Urinary bladder (tissue), 4 donors: ENCODE measurements around the gene CCDC146. TPM values are rescaled to one million over a fixed set of nuclear protein-coding genes. Genes with fewer than 3 reads are reported as not detected.

ENCODE experiments used
- DNase-seq: peaks from one replicate; pipeline ENCODE4 v3.0.0-alpha.2; 2015; ENCODE audit errors: extremely low spot score
- H3K27ac ChIP-seq: one replicate; pipeline ENCODE4 v1.5.1; 2013; ENCODE audit warnings: low read depth, mild to moderate bottlenecking, moderate library complexity
- H3K36me3 ChIP-seq: one replicate; pipeline ENCODE4 v1.6.1; 2013; ENCODE audit warnings: mild to moderate bottlenecking, moderate library complexity; ENCODE audit not compliant: insufficient read depth
- H3K4me1 ChIP-seq: one replicate; pipeline ENCODE4 v1.6.1; 2013; ENCODE audit warnings: mild to moderate bottlenecking, moderate library complexity; ENCODE audit not compliant: insufficient read depth
- H3K4me3 ChIP-seq: one replicate; pipeline ENCODE4 v1.5.1; 2013; ENCODE audit warnings: low read depth, low read length
- WGBS: extraction: QIAGEN DNeasy Blood & Tissue Kit; methylation state at CpG from one replicate; pipeline ENCODE4 v1.1.7; 2013; 5-methylcytosine and 5-hydroxymethylcytosine counted together
- polyA plus RNA-seq: library from polyadenylated mRNA; stranded (reverse); fragments of 200-250 nt; gene quantifications from one replicate; pipeline ENCODE4 v1.2.3, GENCODE V29; 2013
- total RNA-seq: library from RNA; depleted of rRNA; stranded (reverse); fragments of >200 nt; gene quantifications from one replicate; pipeline ENCODE4 v1.2.3, GENCODE V29; 2014
- donor health status: healthy with polysubstance abuse.
- donor health status: healthy.

The CCDC146 gene
- total and polyA plus RNA-seq, 2 donors, result 6.6 to 25.7 TPM

DNA sequence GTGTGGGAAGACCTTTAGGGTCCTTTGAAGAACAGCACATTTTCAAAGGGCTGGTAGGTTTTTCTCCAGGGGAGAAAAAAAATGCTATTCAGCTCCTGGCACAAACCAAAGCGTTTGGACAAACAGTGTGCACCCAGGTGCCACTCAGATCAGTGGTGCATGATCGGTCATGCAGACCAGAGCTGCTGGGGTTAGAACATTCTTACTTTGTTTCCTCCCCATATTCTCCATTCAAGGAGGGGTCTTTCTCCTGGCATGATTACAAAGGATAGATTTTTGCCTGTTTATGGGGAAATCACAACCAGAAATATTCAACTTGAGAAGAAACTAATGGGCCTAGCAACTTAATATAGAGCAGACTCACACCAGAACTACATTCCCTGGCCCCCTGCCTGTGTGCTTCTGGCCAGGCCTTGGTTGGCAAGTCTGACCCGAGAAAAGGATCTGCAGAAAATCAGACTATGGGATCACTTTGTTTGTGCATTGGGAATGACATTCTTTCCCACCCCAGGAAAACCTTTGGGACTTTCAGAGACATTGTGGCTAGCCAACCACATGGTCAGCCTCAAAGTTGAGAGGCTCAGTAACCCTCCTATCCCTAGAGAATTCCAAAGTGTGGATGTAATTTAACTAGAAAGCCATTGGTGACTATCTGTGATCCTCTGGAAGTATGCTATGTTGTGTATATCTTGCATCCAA lies 159.5 kb downstream of the CCDC146 start:
- Histone ChIP-seq H3K36me3 (no peaks in the 10 kb centered on the region), H3K27ac (no peak overlapping the region), H3K4me3 (no peak overlapping the region), H3K4me1 (no peaks in the 10 kb centered on the region)
- DNase-seq, result no peak
- WGBS, result 45% methylated on average over 3 of the region's 3 CpGs

- Histone ChIP-seq H3K36me3 (no peaks in the 10 kb centered on the region), H3K27ac (no peak overlapping the region), H3K4me1 (no peaks in the 10 kb centered on the region), H3K4me3 (no peak overlapping the region)
- 24% methylated on average over 1 of the region's 1 CpG for WGBS
- no peak for DNase-seq
Observed at GRCh38 chr7:77282897-77283296, 160.5 kb downstream of the CCDC146 start.

GRCh38 chr7:77284005-77284404 lies 161.6 kb downstream of the CCDC146 start:
- Histone ChIP-seq H3K4me1 (no peaks in the 10 kb centered on the region), H3K36me3 (no peaks in the 10 kb centered on the region), H3K4me3 (no peak overlapping the region), H3K27ac (no peak overlapping the region)
- no peak for DNase-seq
- WGBS, result 91% methylated on average over 4 of the region's 4 CpGs

- Histone ChIP-seq H3K27ac (no peak overlapping the region), H3K4me1 (no peaks in the 10 kb centered on the region), H3K4me3 (no peak overlapping the region), H3K36me3 (no peaks in the 10 kb centered on the region)
- DNase-seq, result no peak
- WGBS, result 73% methylated on average over 2 of the region's 2 CpGs
Observed at GRCh38 chr7:77284616-77285015, 162.2 kb downstream of the CCDC146 start.

GRCh38 chr7:77288676-77289320 lies 166.4 kb downstream of the CCDC146 start:
- WGBS, result 76% methylated on average over 7 of the region's 7 CpGs
- no peaks in the 10 kb centered on the region for H3K4me1 ChIP-seq
- DNase-seq, result no peak
- no peak overlapping the region for H3K4me3 ChIP-seq
- no peak overlapping the region for H3K27ac ChIP-seq
- H3K36me3 ChIP-seq, result peaks cover 2% of the 10 kb centered on the region

GRCh38 chr7:77289387-77289786 lies 167.0 kb downstream of the CCDC146 start:
- no peak for DNase-seq
- Histone ChIP-seq H3K27ac (no peak overlapping the region), H3K4me3 (no peak overlapping the region), H3K4me1 (no peaks in the 10 kb centered on the region), H3K36me3 (peaks cover 2% of the 10 kb centered on the region)
- 98% methylated on average over 3 of the region's 3 CpGs for WGBS

DNA sequence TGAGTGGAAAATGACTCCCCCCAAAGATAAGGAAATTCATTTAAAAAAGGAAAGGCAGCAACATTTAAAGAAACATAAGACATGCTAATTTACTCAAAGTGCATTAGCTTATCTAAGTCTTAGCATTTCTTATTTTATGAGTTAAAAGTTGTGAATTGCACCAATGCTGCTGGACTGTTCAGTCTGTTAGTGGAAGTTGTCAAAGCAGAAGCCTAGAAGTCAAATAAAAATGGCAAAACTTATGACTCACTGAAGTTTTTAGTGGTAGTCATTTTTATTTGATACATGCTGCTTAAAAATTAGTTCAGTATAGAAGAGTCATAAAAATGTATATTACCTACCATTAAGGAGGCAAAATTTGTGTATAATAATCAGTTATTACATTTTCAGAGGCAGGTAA lies 168.0 kb downstream of the CCDC146 start:
- no peaks in the 10 kb centered on the region for H3K4me1 ChIP-seq
- H3K27ac ChIP-seq, result no peak overlapping the region
- no peak overlapping the region for H3K4me3 ChIP-seq
- no peak for DNase-seq
- peaks cover 2% of the 10 kb centered on the region for H3K36me3 ChIP-seq

GRCh38 chr7:77293046-77293445 lies 170.6 kb downstream of the CCDC146 start:
- 88% methylated on average over 4 of the region's 4 CpGs for WGBS
- Histone ChIP-seq H3K4me1 (no peaks in the 10 kb centered on the region), H3K27ac (no peak overlapping the region), H3K36me3 (peaks cover 3% of the 10 kb centered on the region), H3K4me3 (no peak overlapping the region)
- DNase-seq, result no peak

DNA sequence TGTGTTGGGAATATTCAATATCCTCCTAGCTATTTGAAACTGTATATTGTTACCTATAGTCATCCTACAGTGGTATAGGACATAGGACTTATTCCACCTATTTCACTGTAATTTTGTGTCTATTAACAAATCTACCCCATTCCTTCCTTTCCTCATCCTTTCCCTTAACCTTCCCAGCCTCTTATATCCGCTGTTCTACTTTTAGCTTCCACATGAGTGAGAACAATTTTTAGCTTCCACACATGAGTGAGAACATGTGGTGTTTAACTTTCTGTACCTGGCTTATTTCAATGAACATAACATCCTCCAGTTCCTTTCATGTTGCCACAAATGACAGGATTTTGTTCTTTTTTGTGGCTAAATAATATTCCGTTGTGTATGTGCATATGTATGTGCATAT lies 173.1 kb downstream of the CCDC146 start:
- H3K4me1 ChIP-seq, result no peaks in the 10 kb centered on the region
- no peak overlapping the region for H3K4me3 ChIP-seq
- H3K27ac ChIP-seq, result no peak overlapping the region
- DNase-seq, result no peak
- peaks cover 3% of the 10 kb centered on the region for H3K36me3 ChIP-seq
- WGBS, result 99% methylated on average over 2 of the region's 2 CpGs

- no peak for DNase-seq
- no peak overlapping the region for H3K27ac ChIP-seq
- no peaks in the 10 kb centered on the region for H3K4me1 ChIP-seq
- no peak overlapping the region for H3K4me3 ChIP-seq
- H3K36me3 ChIP-seq, result no peaks in the 10 kb centered on the region
- 77% methylated on average over 17 of the region's 17 CpGs for WGBS
Observed at GRCh38 chr7:77306231-77307067, 184.0 kb downstream of the CCDC146 start.

GRCh38 chr7:77308792-77309191 lies 186.4 kb downstream of the CCDC146 start:
- Histone ChIP-seq H3K36me3 (no peaks in the 10 kb centered on the region), H3K4me1 (no peaks in the 10 kb centered on the region), H3K4me3 (no peak overlapping the region), H3K27ac (no peak overlapping the region)
- no peak for DNase-seq
- WGBS, result 79% methylated on average over 4 of the region's 4 CpGs

DNA sequence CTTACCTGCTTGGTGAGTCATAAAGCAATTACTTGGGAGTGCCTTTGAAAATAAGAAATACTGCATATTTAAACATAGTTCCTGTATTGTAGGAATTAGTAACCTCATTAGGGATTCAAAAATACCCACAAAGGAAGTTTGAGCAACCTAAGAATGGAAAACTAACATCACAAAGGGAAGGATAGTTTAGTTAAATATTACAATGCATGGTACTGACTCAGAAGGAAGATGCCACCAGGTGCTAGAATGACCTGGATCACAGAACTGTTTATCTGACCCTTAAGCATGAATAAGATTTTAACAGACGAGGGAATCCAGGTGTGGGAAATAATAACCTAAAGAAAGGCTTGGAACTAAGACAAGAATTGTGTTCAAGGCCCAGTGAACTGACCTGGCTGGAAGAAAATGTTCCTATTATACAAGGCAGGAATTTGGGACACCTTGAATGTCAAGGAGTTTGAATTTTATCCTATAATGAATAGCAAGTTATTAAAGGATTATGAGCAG lies 187.4 kb downstream of the CCDC146 start:
- no peaks in the 10 kb centered on the region for H3K36me3 ChIP-seq
- 72% methylated on average over 1 of the region's 1 CpG for WGBS
- H3K4me1 ChIP-seq, result no peaks in the 10 kb centered on the region
- H3K4me3 ChIP-seq, result no peak overlapping the region
- H3K27ac ChIP-seq, result no peak overlapping the region
- DNase-seq, result no peak

DNA sequence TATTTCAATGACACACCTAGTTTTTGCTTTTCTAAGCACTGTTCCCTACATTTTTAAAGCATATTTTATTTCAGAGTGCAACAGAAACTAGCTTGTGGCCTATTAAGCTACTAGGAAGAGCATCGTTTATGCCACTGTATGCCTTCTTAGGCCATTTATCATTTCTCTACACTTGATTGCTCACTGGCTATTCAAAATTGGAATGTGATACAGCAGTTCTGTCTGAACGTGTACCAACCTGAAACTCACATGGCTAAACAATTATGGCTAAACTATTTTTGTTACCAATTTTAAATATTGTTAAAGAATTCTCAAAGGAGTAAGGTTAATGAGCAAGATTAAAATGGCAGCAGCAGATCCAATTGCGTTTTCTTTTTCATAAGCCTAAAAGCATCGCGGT lies 188.6 kb downstream of the CCDC146 start:
- 91% methylated on average over 5 of the region's 5 CpGs for WGBS
- no peaks in the 10 kb centered on the region for H3K36me3 ChIP-seq
- DNase-seq, result no peak
- no peaks in the 10 kb centered on the region for H3K4me1 ChIP-seq
- no peak overlapping the region for H3K27ac ChIP-seq
- H3K4me3 ChIP-seq, result no peak overlapping the region

DNA sequence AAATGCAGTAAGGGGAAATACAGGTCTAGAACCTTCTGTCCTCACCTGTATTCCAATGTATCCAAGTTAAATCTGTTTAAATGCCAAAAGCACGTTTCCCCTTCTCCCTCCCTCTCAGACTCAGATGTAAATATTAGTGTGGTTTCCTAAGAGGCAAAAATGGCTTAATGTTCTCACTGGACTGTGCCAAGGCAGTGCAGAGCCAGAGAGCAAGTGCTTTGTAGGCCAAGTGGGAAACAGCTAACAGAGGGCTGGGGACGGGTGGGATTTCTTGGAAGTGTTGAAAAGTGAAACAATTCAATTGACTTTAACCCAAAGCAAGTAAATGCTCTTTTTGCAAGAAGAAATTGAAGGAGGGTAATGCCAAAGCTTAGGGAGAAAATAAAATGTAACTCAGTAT lies 190.7 kb downstream of the CCDC146 start:
- Histone ChIP-seq H3K4me1 (no peaks in the 10 kb centered on the region), H3K36me3 (no peaks in the 10 kb centered on the region), H3K27ac (no peak overlapping the region), H3K4me3 (no peak overlapping the region)
- WGBS, result 30% methylated on average over 2 of the region's 2 CpGs
- no peak for DNase-seq
